ENCODE results near the gene LRRC63.
"Not testable (repeated sequence)": the region's sequence is repeated elsewhere in the genome, so short reads cannot be mapped to it uniquely, and the experiment has no call there.

Gene LRRC63

DNA sequence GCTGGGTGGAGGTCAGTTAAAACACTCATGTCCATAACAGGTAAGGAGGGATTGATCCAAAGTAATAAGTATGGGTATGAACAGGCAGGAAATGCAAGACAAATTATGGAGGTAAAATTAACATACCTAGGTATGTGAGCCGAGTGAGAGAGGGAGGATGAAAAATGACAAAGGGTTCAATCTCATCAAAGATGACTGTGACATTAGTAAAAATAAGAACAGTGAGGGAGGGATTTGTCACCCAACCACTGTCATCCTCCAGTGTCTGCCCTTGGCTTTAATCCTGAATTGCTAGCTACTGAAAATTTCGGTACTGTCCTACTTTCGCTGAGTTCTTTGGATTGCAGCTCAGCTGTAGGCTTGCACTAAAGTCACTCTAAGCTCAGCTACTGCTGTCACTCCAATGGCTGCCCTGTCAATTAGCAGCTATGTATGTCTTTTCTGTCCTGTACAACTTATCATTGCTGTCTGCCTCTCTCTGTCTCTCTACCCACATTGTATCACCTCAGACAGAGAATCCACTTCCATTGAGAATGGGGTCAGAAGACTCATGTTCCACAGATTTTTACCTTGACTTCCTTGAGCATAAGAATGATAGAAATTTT, 62.5 kb downstream of the LRRC63 start:
- no peak overlapping the region for H3K27ac ChIP-seq
- H3K4me3 ChIP-seq (ENCODE audit: low read depth, low read length): no peak overlapping the region
- H3K27me3 ChIP-seq (ENCODE audit: insufficient read depth, low read depth, severe bottlenecking): no peaks in the 10 kb centered on the region
- no peak for DNase-seq
- H3K36me3 ChIP-seq: no peaks in the 10 kb centered on the region
- TF ChIP-seq, protein P1, sequence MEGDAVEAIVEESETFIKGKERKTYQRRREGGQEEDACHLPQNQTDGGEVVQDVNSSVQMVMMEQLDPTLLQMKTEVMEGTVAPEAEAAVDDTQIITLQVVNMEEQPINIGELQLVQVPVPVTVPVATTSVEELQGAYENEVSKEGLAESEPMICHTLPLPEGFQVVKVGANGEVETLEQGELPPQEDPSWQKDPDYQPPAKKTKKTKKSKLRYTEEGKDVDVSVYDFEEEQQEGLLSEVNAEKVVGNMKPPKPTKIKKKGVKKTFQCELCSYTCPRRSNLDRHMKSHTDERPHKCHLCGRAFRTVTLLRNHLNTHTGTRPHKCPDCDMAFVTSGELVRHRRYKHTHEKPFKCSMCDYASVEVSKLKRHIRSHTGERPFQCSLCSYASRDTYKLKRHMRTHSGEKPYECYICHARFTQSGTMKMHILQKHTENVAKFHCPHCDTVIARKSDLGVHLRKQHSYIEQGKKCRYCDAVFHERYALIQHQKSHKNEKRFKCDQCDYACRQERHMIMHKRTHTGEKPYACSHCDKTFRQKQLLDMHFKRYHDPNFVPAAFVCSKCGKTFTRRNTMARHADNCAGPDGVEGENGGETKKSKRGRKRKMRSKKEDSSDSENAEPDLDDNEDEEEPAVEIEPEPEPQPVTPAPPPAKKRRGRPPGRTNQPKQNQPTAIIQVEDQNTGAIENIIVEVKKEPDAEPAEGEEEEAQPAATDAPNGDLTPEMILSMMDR (IDR thresholded peaks at IDR 0.05; ENCODE audit: low read depth, low read length): no peak
- no peaks in the 10 kb centered on the region for H3K9me3 ChIP-seq (ENCODE audit: severe bottlenecking)

DNA sequence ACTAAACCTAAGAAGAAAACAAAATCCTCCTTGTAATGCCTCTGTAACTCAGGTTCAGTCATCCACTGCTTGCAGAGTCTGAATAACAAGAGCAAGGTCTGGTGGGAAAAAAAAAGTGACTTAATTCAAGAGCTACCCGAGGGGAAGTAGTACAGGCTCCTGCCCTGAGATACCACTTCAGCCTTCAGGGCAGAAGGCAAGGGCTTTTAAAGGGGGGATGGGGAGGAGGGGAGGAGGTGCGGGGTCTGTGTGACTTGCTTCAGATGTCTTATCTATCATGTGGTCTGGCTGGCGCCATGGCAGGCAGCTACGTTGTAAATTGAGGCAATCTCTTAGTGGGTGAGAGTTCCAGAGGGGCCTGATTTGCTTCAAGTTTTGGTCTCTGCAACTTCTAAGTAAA, 66.7 kb downstream of the LRRC63 start:
- no peaks in the 10 kb centered on the region for H3K36me3 ChIP-seq
- TF ChIP-seq, protein P1 (IDR thresholded peaks at IDR 0.05; ENCODE audit: low read depth, low read length): no peak
- no peak overlapping the region for H3K4me3 ChIP-seq (ENCODE audit: low read depth, low read length)
- no peak overlapping the region for H3K27ac ChIP-seq
- DNase-seq: no peak
- H3K9me3 ChIP-seq (ENCODE audit: severe bottlenecking): no peaks in the 10 kb centered on the region
- no peaks in the 10 kb centered on the region for H3K27me3 ChIP-seq (ENCODE audit: insufficient read depth, low read depth, severe bottlenecking)

DNA sequence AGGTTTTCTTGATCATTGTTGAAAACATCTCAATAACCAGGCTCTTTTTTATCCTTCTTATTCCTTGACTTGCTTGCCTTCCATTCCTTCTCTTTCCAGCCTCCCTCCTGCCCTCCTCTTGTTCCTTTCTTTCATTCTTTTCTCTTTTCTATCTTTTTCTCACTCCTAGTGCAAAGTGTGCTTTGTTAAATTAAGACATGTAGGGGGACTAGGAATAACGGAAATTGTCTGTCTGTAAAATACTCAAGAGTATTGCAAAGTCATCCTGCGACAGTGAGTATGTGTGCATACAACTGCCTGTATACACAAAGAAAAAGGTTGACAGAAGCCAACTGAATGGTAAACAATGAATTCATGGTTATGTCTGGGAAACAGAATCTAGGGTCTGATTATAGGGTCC, 70.1 kb downstream of the LRRC63 start:
- no peaks in the 10 kb centered on the region for H3K36me3 ChIP-seq
- TF ChIP-seq, protein P1 (IDR thresholded peaks at IDR 0.05; ENCODE audit: low read depth, low read length): no peak
- no peaks in the 10 kb centered on the region for H3K9me3 ChIP-seq (ENCODE audit: severe bottlenecking)
- H3K27me3 ChIP-seq (ENCODE audit: insufficient read depth, low read depth, severe bottlenecking): no peaks in the 10 kb centered on the region
- no peak overlapping the region for H3K4me3 ChIP-seq (ENCODE audit: low read depth, low read length)
- no peak for DNase-seq
- no peak overlapping the region for H3K27ac ChIP-seq

DNA sequence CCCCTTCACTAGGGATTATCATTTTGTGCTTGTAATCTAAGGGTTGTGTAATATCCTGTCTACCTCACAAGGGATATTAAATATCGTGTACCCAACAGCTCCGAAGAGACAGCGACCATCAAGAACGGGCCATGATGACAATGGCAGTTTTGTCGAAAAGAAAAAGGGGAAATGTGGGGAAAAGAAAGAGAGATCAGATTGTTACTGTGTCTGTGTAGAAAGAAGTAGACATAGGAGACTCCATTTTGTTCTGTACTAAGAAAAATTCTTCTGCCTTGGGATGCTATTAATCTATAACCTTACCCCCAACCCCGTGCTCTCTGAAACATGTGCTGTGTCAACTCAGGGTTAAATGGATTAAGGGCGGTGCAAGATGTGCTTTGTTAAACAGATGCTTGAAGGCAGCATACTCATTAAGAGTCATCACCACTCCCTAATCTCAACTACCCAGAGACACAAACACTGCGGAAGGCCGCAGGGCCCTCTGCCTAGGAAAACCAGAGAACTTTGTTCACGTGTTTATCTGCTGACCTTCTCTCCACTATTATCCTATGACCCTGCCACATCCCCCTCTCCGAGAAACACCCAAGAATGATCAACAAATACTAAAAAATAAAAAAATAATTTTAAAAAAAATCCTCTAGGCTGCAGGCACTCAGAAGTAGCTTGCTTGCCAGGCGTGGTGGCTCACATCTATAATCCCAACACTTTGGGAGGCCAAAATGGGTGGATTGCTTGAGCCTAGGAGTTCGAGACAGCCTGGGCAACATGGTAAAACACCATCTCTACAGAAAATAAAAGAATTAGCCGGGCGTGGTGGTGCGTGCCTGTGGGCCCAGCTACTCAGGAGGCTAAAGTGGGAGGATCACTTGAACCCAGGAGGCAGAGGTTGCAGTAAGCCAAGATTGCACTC, 72.4 kb downstream of the LRRC63 start:
- H3K27ac ChIP-seq; H3K4me3 ChIP-seq (ENCODE audit: low read depth, low read length); H3K36me3 ChIP-seq; H3K27me3 ChIP-seq (ENCODE audit: insufficient read depth, low read depth, severe bottlenecking); DNase-seq; H3K9me3 ChIP-seq (ENCODE audit: severe bottlenecking): not testable (repeated sequence)

DNA sequence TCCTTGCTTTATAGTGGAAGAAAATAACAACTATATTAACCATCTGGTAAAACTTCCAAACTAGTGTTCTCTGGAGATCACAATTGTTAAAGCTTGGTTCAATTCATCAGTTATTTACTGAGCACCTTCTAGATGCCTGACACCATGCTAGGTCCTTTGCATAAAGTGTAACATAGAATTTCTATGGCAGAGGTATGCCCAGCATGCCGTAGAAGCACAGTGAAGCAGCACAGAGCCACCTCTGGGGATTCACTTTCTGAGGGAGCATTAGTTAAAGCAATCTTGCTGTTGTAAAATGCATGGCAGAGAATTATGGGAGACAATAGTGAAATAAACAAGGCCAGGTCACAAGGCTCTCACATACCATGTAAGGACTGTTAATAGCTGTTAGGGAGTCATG, 75.2 kb downstream of the LRRC63 start:
- TF ChIP-seq, protein P1 (IDR thresholded peaks at IDR 0.05; ENCODE audit: low read depth, low read length): no peak
- Histone ChIP-seq H3K9me3 (ENCODE audit: severe bottlenecking) (no peaks in the 10 kb centered on the region), H3K27me3 (ENCODE audit: insufficient read depth, low read depth, severe bottlenecking) (no peaks in the 10 kb centered on the region), H3K4me3 (ENCODE audit: low read depth, low read length) (no peak overlapping the region), H3K27ac (no peak overlapping the region), H3K36me3 (no peaks in the 10 kb centered on the region)
- no peak for DNase-seq

DNA sequence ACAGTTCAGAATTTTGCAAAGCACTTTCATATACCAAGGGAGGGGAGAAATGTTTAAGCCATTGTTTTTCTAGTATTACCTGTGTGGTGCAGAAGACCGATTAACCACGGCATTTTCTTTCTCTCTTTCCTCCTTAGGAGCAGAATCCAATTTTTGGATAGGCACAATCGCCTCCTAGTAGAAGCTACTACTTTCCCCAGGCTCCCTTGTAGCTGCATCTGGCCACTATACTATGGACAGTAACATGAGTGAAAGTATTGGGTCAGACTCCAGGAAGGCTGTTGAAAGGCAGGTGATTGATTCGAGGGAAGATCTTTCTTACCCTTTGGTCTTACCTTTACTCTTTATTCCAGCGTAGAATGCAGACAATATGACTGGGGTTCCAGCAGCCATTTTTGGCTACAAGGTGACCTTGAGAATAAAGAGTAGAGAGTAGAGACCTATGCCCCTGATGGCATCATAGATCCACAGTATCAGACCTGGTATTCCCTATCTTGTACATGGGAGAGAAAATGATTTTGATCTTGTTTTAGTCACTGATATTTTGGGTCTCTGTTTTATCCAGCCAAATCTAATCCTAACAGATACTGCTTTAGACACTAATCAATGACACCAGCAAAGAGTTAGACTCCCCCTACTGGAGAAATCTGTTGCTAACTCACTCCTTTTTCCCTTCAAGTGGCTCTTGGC, 77.0 kb downstream of the LRRC63 start:
- no peak overlapping the region for H3K27ac ChIP-seq
- H3K36me3 ChIP-seq: no peaks in the 10 kb centered on the region
- TF ChIP-seq, protein P1 (IDR thresholded peaks at IDR 0.05; ENCODE audit: low read depth, low read length): peak; percentile 71
- no peak for DNase-seq
- no peaks in the 10 kb centered on the region for H3K9me3 ChIP-seq (ENCODE audit: severe bottlenecking)
- H3K27me3 ChIP-seq (ENCODE audit: insufficient read depth, low read depth, severe bottlenecking): no peaks in the 10 kb centered on the region
- H3K4me3 ChIP-seq (ENCODE audit: low read depth, low read length): no peak overlapping the region
